Measurements from ENCODE around the gene DGCR8. TPM values are rescaled to one million over a fixed set of nuclear protein-coding genes. Genes with fewer than 3 reads are reported as not detected.

The DGCR8 gene
- total RNA-seq, 1 donor: 44.2 TPM

GRCh38 chr22:20033045-20033706 lies 46.9 kb upstream of the DGCR8 start:
- no peak for TF ChIP-seq CTCF (IDR thresholded peaks at IDR 0.05; ENCODE audit: extremely low read depth, low read depth, low read length)
- no peak overlapping the region for H3K27ac ChIP-seq (ENCODE audit: low read depth, low read length)
- H3K36me3 ChIP-seq (ENCODE audit: insufficient read depth, low read length): peaks cover 23% of the 10 kb centered on the region
- no peaks in the 10 kb centered on the region for H3K9me3 ChIP-seq (ENCODE audit: low read depth, low read length)
- H2AFZ ChIP-seq (ENCODE audit: low read length): no peak overlapping the region
- peaks cover 60% of the 10 kb centered on the region for H4K20me1 ChIP-seq (ENCODE audit: insufficient read depth, low read length)
- H3K79me2 ChIP-seq (ENCODE audit: insufficient read depth, low read length): peaks cover 78% of the 10 kb centered on the region
- H3K4me1 ChIP-seq (ENCODE audit: insufficient read depth, low read length): peaks cover 7% of the 10 kb centered on the region
- H3K4me3 ChIP-seq (ENCODE audit: insufficient read depth, low read length): no peak overlapping the region
- peak; percentile 83 for DNase-seq (ENCODE audit: insufficient read length, low spot score, missing footprints)
- no peaks in the 10 kb centered on the region for H3K27me3 ChIP-seq (ENCODE audit: insufficient read depth, low read length)
- no peak overlapping the region for H3K4me2 ChIP-seq (ENCODE audit: insufficient read depth, low read length)

GRCh38 chr22:20034143-20034542 lies 45.9 kb upstream of the DGCR8 start:
- peaks cover 50% of the 10 kb centered on the region for H4K20me1 ChIP-seq (ENCODE audit: insufficient read depth, low read length)
- DNase-seq (ENCODE audit: insufficient read length, low spot score, missing footprints): peak; percentile 85

GRCh38 chr22:20035375-20036083 lies 44.5 kb upstream of the DGCR8 start:
- peak; percentile 43 for DNase-seq (ENCODE audit: insufficient read length, low spot score, missing footprints)
- TF ChIP-seq CTCF (IDR thresholded peaks at IDR 0.05; ENCODE audit: extremely low read depth, low read depth, low read length): no peak
- peaks cover 43% of the 10 kb centered on the region for H4K20me1 ChIP-seq (ENCODE audit: insufficient read depth, low read length)

More at GRCh38 chr22:20034143-20034542, 45.9 kb upstream of the DGCR8 start:
- Histone ChIP-seq H3K4me3 (ENCODE audit: insufficient read depth, low read length) (no peak overlapping the region), H3K27me3 (ENCODE audit: insufficient read depth, low read length) (no peaks in the 10 kb centered on the region), H3K27ac (ENCODE audit: low read depth, low read length) (no peak overlapping the region), H3K36me3 (ENCODE audit: insufficient read depth, low read length) (peaks cover 26% of the 10 kb centered on the region), H2AFZ (ENCODE audit: low read length) (no peak overlapping the region), H3K4me1 (ENCODE audit: insufficient read depth, low read length) (peaks cover 7% of the 10 kb centered on the region), H3K79me2 (ENCODE audit: insufficient read depth, low read length) (peaks cover 69% of the 10 kb centered on the region), H3K9me3 (ENCODE audit: low read depth, low read length) (no peaks in the 10 kb centered on the region), H3K4me2 (ENCODE audit: insufficient read depth, low read length) (no peak overlapping the region)
- no peak for TF ChIP-seq CTCF (IDR thresholded peaks at IDR 0.05; ENCODE audit: extremely low read depth, low read depth, low read length)

GRCh38 chr22:20036084-20036482 lies 44.0 kb upstream of the DGCR8 start:
- no peak for TF ChIP-seq CTCF (IDR thresholded peaks at IDR 0.05; ENCODE audit: extremely low read depth, low read depth, low read length)
- peaks cover 60% of the 10 kb centered on the region for H3K79me2 ChIP-seq (ENCODE audit: insufficient read depth, low read length)
- H3K27ac ChIP-seq (ENCODE audit: low read depth, low read length): no peak overlapping the region
- peaks cover 7% of the 10 kb centered on the region for H3K4me1 ChIP-seq (ENCODE audit: insufficient read depth, low read length)
- H3K36me3 ChIP-seq (ENCODE audit: insufficient read depth, low read length): peaks cover 34% of the 10 kb centered on the region
- no peaks in the 10 kb centered on the region for H3K9me3 ChIP-seq (ENCODE audit: low read depth, low read length)
- no peak overlapping the region for H3K4me2 ChIP-seq (ENCODE audit: insufficient read depth, low read length)
- H4K20me1 ChIP-seq (ENCODE audit: insufficient read depth, low read length): peaks cover 41% of the 10 kb centered on the region
- no peaks in the 10 kb centered on the region for H3K27me3 ChIP-seq (ENCODE audit: insufficient read depth, low read length)
- no peak overlapping the region for H3K4me3 ChIP-seq (ENCODE audit: insufficient read depth, low read length)
- DNase-seq (ENCODE audit: insufficient read length, low spot score, missing footprints): no peak
- no peak overlapping the region for H2AFZ ChIP-seq (ENCODE audit: low read length)

More at GRCh38 chr22:20035375-20036083, 44.5 kb upstream of the DGCR8 start:
- no peak overlapping the region for H3K4me3 ChIP-seq (ENCODE audit: insufficient read depth, low read length)
- no peak overlapping the region for H3K4me2 ChIP-seq (ENCODE audit: insufficient read depth, low read length)
- no peak overlapping the region for H3K27ac ChIP-seq (ENCODE audit: low read depth, low read length)
- H2AFZ ChIP-seq (ENCODE audit: low read length): no peak overlapping the region
- peaks cover 61% of the 10 kb centered on the region for H3K79me2 ChIP-seq (ENCODE audit: insufficient read depth, low read length)
- H3K4me1 ChIP-seq (ENCODE audit: insufficient read depth, low read length): peaks cover 7% of the 10 kb centered on the region
- H3K9me3 ChIP-seq (ENCODE audit: low read depth, low read length): no peaks in the 10 kb centered on the region
- H3K27me3 ChIP-seq (ENCODE audit: insufficient read depth, low read length): no peaks in the 10 kb centered on the region
- peaks cover 32% of the 10 kb centered on the region for H3K36me3 ChIP-seq (ENCODE audit: insufficient read depth, low read length)

All from osteoblast (primary cell).